D721Med (cell line): ENCODE results near the gene KATNA1.

Experiments used
- DNase-seq: peaks from one replicate; pipeline ENCODE4 v3.0.0; 2011; ENCODE audit warnings: low spot score; ENCODE audit not compliant: insufficient read length
- FAIRE-seq: peaks from 2 replicates; lab custom pipeline; 2011; peaks lifted over from hg19 to GRCh38; lab: Jason Lieb, UNC
- TF ChIP-seq, protein P1 (sequence below): IDR thresholded peaks from 2 replicates; pipeline ENCODE4 v1.5.1; 2012; ENCODE audit warnings: mild to moderate bottlenecking, control low read depth; ENCODE audit not compliant: insufficient read depth; ENCODE audit errors: missing control alignments

Gene KATNA1

DNA sequence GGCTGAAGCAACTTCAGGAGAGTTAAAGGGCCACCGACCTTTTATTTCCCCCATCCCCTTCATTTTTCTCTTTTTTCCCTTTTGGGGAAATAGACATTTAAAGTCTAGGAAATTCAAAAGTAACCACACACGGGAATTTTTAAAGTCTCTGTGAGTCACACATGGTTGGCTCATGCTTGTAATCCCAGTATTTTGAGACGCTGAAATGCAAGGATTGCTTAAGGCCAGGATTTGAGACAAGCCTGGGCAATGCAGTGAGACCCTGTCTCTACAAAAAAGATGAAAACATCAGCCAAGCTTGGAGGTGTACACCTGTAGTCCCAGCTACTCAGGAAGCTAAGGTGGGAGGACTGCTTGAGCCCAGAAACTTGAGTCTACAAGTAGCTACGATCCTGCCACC lies 34.2 kb downstream of the KATNA1 start:
- TF ChIP-seq, protein P1, sequence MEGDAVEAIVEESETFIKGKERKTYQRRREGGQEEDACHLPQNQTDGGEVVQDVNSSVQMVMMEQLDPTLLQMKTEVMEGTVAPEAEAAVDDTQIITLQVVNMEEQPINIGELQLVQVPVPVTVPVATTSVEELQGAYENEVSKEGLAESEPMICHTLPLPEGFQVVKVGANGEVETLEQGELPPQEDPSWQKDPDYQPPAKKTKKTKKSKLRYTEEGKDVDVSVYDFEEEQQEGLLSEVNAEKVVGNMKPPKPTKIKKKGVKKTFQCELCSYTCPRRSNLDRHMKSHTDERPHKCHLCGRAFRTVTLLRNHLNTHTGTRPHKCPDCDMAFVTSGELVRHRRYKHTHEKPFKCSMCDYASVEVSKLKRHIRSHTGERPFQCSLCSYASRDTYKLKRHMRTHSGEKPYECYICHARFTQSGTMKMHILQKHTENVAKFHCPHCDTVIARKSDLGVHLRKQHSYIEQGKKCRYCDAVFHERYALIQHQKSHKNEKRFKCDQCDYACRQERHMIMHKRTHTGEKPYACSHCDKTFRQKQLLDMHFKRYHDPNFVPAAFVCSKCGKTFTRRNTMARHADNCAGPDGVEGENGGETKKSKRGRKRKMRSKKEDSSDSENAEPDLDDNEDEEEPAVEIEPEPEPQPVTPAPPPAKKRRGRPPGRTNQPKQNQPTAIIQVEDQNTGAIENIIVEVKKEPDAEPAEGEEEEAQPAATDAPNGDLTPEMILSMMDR, result no peak
- no peak for DNase-seq
- no peak for FAIRE-seq

DNA sequence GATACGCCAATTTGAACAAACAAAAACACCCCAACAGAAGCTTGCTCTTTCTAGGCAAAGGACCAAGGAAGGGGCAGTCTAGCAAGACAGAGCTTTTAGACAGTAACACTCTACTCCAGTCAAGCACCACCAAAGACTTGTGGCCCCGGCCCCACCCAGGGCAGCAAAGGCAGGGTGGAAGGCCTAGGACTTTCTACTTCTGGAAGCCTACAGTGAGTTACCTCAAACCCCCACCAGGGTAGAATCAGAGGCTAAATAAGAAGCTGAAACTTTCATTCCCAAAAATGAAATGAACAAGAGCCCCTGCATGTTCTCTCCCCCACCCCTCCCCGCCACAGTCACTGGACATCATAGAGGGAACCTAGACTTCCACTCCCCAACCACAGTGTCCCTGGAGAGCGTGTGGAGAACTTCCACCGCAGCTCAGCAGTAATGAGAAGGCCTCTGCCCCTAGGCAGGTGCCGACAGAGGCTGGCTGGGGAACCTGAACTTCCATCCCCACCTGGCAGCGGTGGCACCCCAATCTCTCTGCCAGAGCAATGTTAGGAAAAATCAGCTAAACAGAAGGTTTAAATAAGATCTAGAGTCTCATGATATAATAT lies 40.0 kb downstream of the KATNA1 start:
- TF ChIP-seq, protein P1, result no peak
- no peak for FAIRE-seq
- DNase-seq, result no peak

DNA sequence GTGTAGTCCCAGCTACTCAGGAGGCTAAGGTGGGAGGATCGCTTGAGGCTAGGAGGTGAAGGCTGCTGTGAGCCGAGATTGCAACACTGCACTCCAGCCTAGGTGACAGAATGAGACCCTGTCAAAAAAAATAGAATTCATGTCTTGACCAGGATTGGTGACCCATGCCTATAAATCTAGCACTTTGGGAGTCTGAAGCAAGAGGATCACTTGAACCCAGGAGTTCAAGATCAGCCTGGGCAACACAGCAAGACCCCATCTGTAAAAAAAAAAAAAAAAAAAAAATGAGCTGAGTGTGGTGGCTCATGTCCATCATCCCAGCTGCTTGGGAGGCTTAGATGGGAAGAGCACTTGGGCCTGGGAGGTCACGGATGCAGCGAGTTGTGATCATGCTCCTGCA lies 48.0 kb downstream of the KATNA1 start:
- TF ChIP-seq, protein P1, result no peak
- DNase-seq (no peak), FAIRE-seq (no peak)

DNA sequence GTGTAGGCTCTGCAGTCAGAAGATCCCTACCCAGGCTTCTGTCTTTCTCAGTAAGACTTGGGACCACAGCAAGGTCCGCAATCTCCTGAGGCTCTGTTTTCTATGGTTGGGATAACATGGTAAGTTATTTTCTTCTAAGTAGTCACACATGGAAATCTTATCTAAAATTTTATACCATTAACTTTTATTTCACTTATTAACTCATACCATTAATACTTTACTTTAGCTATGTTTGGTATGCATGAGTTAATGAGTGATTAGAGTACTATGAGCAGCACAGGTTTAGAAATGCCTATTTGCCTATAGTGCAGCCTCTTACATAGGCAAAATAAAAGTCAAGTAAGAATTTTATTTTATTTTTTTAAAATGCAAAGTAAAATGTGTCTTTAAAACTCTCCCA lies 55.1 kb downstream of the KATNA1 start:
- no peak for DNase-seq
- no peak for FAIRE-seq
- TF ChIP-seq, protein P1, result no peak

DNA sequence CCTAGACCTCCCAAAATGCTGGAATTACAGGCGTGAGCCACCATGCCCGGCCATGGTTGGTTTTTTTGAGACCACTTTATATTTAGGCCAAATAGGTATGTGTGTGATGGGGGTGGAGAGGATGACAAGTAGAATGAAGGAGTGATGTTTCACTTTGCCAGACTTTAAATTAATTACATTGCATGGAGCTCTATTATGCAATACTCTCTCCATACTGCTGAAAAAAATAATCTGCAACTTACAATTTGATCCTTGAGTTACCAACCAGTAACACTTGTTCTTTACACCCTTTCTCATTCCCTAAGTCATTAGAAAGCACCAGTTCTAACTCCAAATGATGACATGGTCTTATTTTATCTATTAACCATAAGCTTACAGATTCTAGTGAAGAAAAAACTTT lies 55.5 kb downstream of the KATNA1 start:
- FAIRE-seq, result no peak
- TF ChIP-seq, protein P1, result no peak
- DNase-seq, result no peak

DNA sequence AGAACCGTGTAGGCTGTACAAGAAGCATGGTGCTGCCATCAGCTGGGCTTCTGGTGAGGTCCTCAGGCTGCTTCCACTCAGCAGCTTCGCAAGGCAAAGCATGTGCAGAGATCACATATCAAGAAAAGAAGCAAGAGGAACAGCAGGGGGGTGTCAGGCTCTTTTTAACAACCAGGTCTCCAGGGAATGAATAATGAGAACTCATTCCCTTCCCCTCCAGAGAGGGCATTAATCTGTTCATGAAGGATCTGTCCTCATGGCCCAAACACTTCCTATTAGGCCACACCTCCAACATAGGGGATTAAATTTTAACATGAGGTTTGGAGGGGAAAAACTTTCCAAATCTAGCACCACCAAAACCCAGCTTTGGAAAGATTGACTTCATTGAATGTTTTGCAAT lies 62.4 kb downstream of the KATNA1 start:
- no peak for FAIRE-seq
- TF ChIP-seq, protein P1, result no peak
- DNase-seq, result no peak

DNA sequence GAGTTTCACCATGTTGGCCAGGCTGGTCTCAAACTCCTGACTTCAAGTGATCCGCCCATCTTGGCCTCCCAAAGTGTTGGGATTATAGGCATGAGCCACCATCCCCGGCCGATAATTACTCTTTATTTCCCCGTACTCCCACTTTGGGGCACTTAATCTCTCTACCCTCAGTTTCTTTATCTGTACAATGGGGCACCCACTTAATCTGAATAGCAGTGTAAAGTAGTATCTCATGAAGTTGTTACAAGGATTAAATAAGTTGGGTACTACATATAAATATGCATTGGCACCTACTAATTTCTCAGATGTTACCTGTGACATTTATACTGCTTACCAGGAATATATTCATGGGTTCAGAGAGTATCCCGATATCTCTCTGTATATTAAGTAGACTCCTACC lies 67.2 kb downstream of the KATNA1 start:
- FAIRE-seq (no peak), DNase-seq (no peak)
- TF ChIP-seq, protein P1, result no peak
